Erythroblast (primary cell): Measurements from ENCODE around the gene TRIM48.
"Not testable (repeated sequence)": the region's sequence is repeated elsewhere in the genome, so short reads cannot be mapped to it uniquely, and the experiment has no call there.

ENCODE experiments used
- DNase-seq, 2 experiments: peaks; one replicate each; lab custom pipeline; 2025; lab: John Stamatoyannopoulos, UW
- GATA1 ChIP-seq: IDR thresholded peaks from 2 replicates; pipeline ENCODE4 v1.6.1; 2011; ENCODE audit warnings: low read depth, mild to moderate bottlenecking, control low read depth, low read length, moderate library complexity
- POLR2A ChIP-seq: IDR thresholded peaks from 2 replicates; pipeline ENCODE4 v1.6.1; 2011; ENCODE audit warnings: mild to moderate bottlenecking, low read length

The TRIM48 gene

GRCh38 chr11:55261855-55262254, at the start of gene TRIM48:
Gene TRIM48, plus strand, starts transcription at chr11:55262155. Its CDS starts 113 bp downstream, at chr11:55262268.
- DNase-seq, result not testable (repeated sequence)

- DNase-seq, result not testable (repeated sequence)
These were observed 23.6 kb upstream of the TRIM48 start for GRCh38 chr11:55238316-55238715.

- TF ChIP-seq POLR2A, result no peak
- TF ChIP-seq GATA1, result no peak
- DNase-seq, result no peak
These were observed 1.1 kb downstream of the TRIM48 start for GRCh38 chr11:55263081-55263480.
